ENCODE measurements around the gene NABP1. TPM values are rescaled to one million over a fixed set of nuclear protein-coding genes. Genes with fewer than 3 reads are reported as not detected.

Gene NABP1
- total RNA-seq, 1 experiment from 2014 or later, result 3.2 TPM

DNA sequence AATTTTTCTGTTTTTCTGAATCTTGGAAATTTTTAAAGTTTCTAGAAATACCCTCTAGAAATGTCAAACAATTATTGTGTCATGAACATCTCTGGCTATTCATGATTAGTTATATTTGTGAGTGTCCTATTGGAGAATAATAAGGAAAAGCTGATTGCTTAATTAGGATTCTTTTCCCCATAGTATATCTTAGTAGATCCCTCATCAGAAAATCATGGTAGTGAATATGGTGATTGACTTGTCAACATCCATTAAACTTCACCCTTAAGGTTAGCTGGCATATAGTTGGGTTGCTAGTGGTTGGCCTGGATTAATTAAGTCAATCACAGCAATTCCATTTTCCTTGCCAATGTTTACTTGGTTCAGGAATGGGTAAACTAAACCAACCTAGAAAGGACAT lies 18.7 kb upstream of the NABP1 start:
- H3K56ac ChIP-seq (ENCODE audit: insufficient read length, low read depth, low read length), result no peak overlapping the region
- no peaks in the 10 kb centered on the region for H3K27me3 ChIP-seq (ENCODE audit: insufficient read depth, low read length)
- H3K23me2 ChIP-seq (ENCODE audit: insufficient read length, low read depth, low read length, poor library complexity, severe bottlenecking), result no peaks in the 10 kb centered on the region
- no peak overlapping the region for H4K8ac ChIP-seq (replicated peaks; ENCODE audit: insufficient read length, low read depth, low read length)
- H4K5ac ChIP-seq (ENCODE audit: insufficient read length, low read depth, low read length), result no peak overlapping the region
- no peak overlapping the region for H3K23ac ChIP-seq (ENCODE audit: insufficient read length, low read depth, low read length)
- Mint-ChIP-seq H3K36me3 (ENCODE audit: insufficient read depth in 1 of 3, low read depth in 3 of 3) (no peaks in the 10 kb centered on the region), H3K9me3 (peaks cover 0 to 2% of the 10 kb centered on the region in 2 experiments; a peak in 1 of 5 replicates), H3K4me1 (no peaks in the 10 kb centered on the region), H3K27ac (no peak overlapping the region), H3K27me3 (ENCODE audit: low read depth) (no peaks in the 10 kb centered on the region), H3K4me3 (no peak overlapping the region)
- H3K4me2 ChIP-seq (ENCODE audit: insufficient read depth, insufficient read length, low read length), result no peak overlapping the region
- no peak overlapping the region for H2BK20ac ChIP-seq (ENCODE audit: low read depth, low read length, poor library complexity, severe bottlenecking)
- no peak overlapping the region for H3K27ac ChIP-seq (ENCODE audit: insufficient read length, low read depth, low read length)
- TF ChIP-seq CTCF (conservative IDR thresholded peaks at IDR 0.05), result no peak
- H3K14ac ChIP-seq (ENCODE audit: insufficient read depth, low read length), result no peak overlapping the region
- no peak overlapping the region for H3K4ac ChIP-seq (ENCODE audit: low read depth, low read length)
- H2BK120ac ChIP-seq (ENCODE audit: low read depth, low read length, poor library complexity, severe bottlenecking), result no peak overlapping the region
- no peaks in the 10 kb centered on the region for H3K79me1 ChIP-seq (ENCODE audit: insufficient read depth, low read depth, low read length, poor library complexity, severe bottlenecking)
- H3K79me2 ChIP-seq (ENCODE audit: insufficient read depth, low read length), result no peaks in the 10 kb centered on the region
- no peak overlapping the region for H2BK5ac ChIP-seq (ENCODE audit: insufficient read length, low read length)
- H3K18ac ChIP-seq (ENCODE audit: insufficient read length, low read depth, low read length), result no peak overlapping the region
- no peak overlapping the region for H3T11ph ChIP-seq (ENCODE audit: low read length)
- no peak overlapping the region for H2AFZ ChIP-seq (ENCODE audit: low read length)
- DNase-seq, result no peak
- no peak overlapping the region for H4K91ac ChIP-seq (ENCODE audit: insufficient read length, low read depth, low read length)
- H4K20me1 ChIP-seq (ENCODE audit: control insufficient read depth, insufficient read depth, insufficient read length), result no peaks in the 10 kb centered on the region
- H3K9ac ChIP-seq (ENCODE audit: extremely low read depth, insufficient read length, low read length), result no peak overlapping the region
- no peak overlapping the region for H2BK12ac ChIP-seq (ENCODE audit: insufficient read length, low read depth, low read length)
- H2AK5ac ChIP-seq (ENCODE audit: insufficient read length, low read length), result no peak overlapping the region
- no peaks in the 10 kb centered on the region for H3K4me1 ChIP-seq (ENCODE audit: insufficient read depth, low read length)
- H3K9me3 ChIP-seq (ENCODE audit: control insufficient read depth, low read depth, low read length), result no peaks in the 10 kb centered on the region
- H2BK15ac ChIP-seq (ENCODE audit: low read depth, low read length), result no peak overlapping the region

Data from H9 (cell line).